ENCODE measurements around the gene GLT8D2. TPM values are rescaled to one million over a fixed set of nuclear protein-coding genes. Genes with fewer than 3 reads are reported as not detected.

Gene GLT8D2
- total RNA-seq, 1 experiment from 2014 or later, result 3.8 TPM

DNA sequence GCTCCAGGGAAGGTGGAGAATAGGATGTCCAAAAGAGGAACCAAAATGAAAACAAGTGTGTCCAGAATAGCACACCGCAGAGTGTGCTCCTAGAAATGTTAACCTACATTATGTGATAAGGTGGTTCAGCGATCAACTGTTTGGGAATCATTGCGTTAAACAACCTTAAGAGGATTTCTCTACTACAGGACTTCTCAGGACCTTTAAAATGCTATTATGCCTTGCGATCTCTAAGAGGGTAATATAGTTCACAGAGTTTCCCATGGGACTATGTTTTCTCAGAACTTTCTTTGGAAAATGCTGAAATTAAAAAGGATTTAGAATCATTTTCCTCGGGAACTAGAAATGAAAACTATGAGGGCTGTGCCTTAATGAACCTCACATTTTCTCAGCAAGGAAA, 1.8 kb downstream of the GLT8D2 start:
- H2BK120ac ChIP-seq (ENCODE audit: low read depth, low read length, poor library complexity, severe bottlenecking), result no peak overlapping the region
- peaks cover 33% of the 10 kb centered on the region for H3K27me3 Mint-ChIP-seq (ENCODE audit: low read depth)
- H3K79me2 ChIP-seq (ENCODE audit: insufficient read depth, low read length), result no peaks in the 10 kb centered on the region
- WGBS (ENCODE audit: extremely low coverage, insufficient read length, low lambda C conversion rate), result no CpG with 5 or more reads among the region's 5 CpGs
- H3K9ac ChIP-seq (ENCODE audit: extremely low read depth, insufficient read length, low read length), result no peak overlapping the region
- no peak overlapping the region for H3T11ph ChIP-seq (ENCODE audit: low read length)
- H3K56ac ChIP-seq (ENCODE audit: insufficient read length, low read depth, low read length), result no peak overlapping the region
- no peak overlapping the region for H3K27ac Mint-ChIP-seq
- H3K36me3 Mint-ChIP-seq (ENCODE audit: insufficient read depth in 1 of 3, low read depth in 3 of 3), result no peaks in the 10 kb centered on the region
- no peak for DNase-seq
- no peak overlapping the region for H2BK15ac ChIP-seq (ENCODE audit: low read depth, low read length)
- no peak overlapping the region; a peak in 1 of 5 replicates for H3K4me3 Mint-ChIP-seq
- no peak overlapping the region for H3K4ac ChIP-seq (ENCODE audit: low read depth, low read length)
- H4K20me1 ChIP-seq (ENCODE audit: control insufficient read depth, insufficient read depth, insufficient read length), result no peaks in the 10 kb centered on the region
- H3K79me1 ChIP-seq (ENCODE audit: insufficient read depth, low read depth, low read length, poor library complexity, severe bottlenecking), result no peaks in the 10 kb centered on the region
- H2AK5ac ChIP-seq (ENCODE audit: insufficient read length, low read length), result no peak overlapping the region
- 0 out of 2 replicates have a peak, but pooled peaks cover 3% of the 10 kb centered on the region for H3K27me3 ChIP-seq (ENCODE audit: insufficient read depth, low read length)
- peaks cover 8% of the 10 kb centered on the region for H3K23me2 ChIP-seq (ENCODE audit: insufficient read length, low read depth, low read length, poor library complexity, severe bottlenecking)
- no peak overlapping the region for H3K27ac ChIP-seq (ENCODE audit: insufficient read length, low read depth, low read length)
- TF ChIP-seq, protein P1, sequence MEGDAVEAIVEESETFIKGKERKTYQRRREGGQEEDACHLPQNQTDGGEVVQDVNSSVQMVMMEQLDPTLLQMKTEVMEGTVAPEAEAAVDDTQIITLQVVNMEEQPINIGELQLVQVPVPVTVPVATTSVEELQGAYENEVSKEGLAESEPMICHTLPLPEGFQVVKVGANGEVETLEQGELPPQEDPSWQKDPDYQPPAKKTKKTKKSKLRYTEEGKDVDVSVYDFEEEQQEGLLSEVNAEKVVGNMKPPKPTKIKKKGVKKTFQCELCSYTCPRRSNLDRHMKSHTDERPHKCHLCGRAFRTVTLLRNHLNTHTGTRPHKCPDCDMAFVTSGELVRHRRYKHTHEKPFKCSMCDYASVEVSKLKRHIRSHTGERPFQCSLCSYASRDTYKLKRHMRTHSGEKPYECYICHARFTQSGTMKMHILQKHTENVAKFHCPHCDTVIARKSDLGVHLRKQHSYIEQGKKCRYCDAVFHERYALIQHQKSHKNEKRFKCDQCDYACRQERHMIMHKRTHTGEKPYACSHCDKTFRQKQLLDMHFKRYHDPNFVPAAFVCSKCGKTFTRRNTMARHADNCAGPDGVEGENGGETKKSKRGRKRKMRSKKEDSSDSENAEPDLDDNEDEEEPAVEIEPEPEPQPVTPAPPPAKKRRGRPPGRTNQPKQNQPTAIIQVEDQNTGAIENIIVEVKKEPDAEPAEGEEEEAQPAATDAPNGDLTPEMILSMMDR (conservative IDR thresholded peaks at IDR 0.05), result no peak
- H2AFZ ChIP-seq (ENCODE audit: low read length), result no peak overlapping the region
- H2BK12ac ChIP-seq (ENCODE audit: insufficient read length, low read depth, low read length), result no peak overlapping the region
- H3K9me3 Mint-ChIP-seq, result no peaks in the 10 kb centered on the region
- H3K14ac ChIP-seq (ENCODE audit: insufficient read depth, low read length), result no peak overlapping the region
- no peak overlapping the region for H3K23ac ChIP-seq (ENCODE audit: insufficient read length, low read depth, low read length)
- H3K18ac ChIP-seq (ENCODE audit: insufficient read length, low read depth, low read length), result no peak overlapping the region
- peaks cover 13 to 17% of the 10 kb centered on the region in 2 experiments for H3K4me1 Mint-ChIP-seq
- no peaks in the 10 kb centered on the region for H3K4me1 ChIP-seq (ENCODE audit: insufficient read depth, low read length)
- no peak overlapping the region for H3K4me2 ChIP-seq (ENCODE audit: insufficient read depth, insufficient read length, low read length)
- H2BK5ac ChIP-seq (ENCODE audit: insufficient read length, low read length), result no peak overlapping the region
- H4K5ac ChIP-seq (ENCODE audit: insufficient read length, low read depth, low read length), result no peak overlapping the region
- H4K8ac ChIP-seq (replicated peaks; ENCODE audit: insufficient read length, low read depth, low read length), result no peak overlapping the region
- H2BK20ac ChIP-seq (ENCODE audit: low read depth, low read length, poor library complexity, severe bottlenecking), result no peak overlapping the region
- H4K91ac ChIP-seq (ENCODE audit: insufficient read length, low read depth, low read length), result no peak overlapping the region
- no peaks in the 10 kb centered on the region for H3K9me3 ChIP-seq (ENCODE audit: control insufficient read depth, low read depth, low read length)

All from H9 (cell line).